Measurements from ENCODE around the gene RGS1. TPM values are rescaled to one million over a fixed set of nuclear protein-coding genes. Genes with fewer than 3 reads are reported as not detected.

Gene RGS1
- polyA plus RNA-seq, 3 donors = 1.2 to 1.3 (median 1.3) TPM

DNA sequence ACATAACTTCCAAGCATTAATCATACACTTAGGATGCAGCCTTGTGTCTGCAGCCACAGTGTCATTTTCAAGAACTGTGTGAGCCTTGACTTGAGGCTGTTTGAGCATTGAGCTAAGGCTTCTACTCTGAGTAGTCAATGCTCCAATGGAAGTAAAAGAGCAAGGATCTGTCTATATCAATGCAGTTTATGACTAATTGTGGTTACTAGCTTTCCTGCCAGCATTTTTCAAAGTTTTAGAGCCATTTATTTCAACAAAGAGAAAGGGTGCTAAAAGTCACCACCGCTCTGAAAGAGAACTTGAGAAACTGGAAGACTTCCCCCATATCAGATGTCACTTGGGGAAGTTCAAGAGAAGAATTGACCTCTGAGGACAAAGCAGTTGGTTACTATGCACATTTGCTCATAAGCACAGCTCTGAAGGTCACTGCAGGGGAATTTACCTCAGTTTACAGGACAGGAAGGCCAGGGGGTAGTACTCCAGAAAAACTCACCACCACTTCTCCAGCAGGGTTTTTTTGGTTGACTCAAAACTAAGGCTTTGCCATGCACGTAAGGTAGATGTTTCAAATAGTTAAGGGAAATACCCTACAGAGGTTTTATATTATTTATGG is 24.5 kb upstream of the RGS1 start:
- no peak for DNase-seq

- no peak for DNase-seq
These were observed 22.8 kb upstream of the RGS1 start for GRCh38 chr1:192552760-192553191.

DNA sequence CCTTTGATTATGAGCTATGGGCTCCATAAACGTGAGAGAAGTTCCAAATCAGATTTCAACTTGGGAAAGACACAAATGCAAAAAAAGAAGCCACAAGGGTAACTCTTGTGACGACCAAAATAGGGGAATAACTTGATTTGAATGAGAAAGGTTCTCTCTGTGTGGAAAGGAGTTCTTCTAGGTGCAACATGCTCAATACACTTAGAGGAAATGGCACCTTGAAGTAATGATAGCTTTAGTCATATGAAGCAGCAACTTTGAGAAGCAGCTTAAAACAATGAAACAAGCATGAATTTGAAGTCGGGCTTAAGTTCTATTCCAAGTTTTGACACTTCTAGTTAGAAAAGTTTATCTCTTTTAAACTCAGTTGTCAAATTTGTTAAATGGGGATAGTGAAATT is 21.8 kb upstream of the RGS1 start:
- DNase-seq = no peak

GRCh38 chr1:192554904-192555303 is 20.7 kb upstream of the RGS1 start:
- no peak for DNase-seq

DNA sequence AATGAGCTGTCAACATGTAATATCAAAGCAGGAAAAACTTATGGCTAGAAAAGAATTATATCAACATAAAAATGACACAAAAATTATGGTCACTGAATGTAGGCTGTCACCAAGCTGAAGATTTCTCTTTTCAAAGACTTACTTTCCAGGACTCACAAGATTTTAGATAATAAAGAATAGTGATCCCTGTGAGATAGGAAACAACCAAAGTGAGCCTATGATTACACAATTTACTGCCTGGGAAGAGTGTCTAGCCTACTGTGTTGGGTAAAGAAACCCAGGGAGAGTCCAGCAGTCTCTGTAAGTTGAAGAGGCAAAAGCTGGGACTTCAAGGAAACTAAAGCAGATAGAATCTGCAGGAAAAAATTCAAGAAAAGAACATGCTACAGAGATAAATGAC is 20.2 kb upstream of the RGS1 start:
- DNase-seq = no peak

GRCh38 chr1:192557841-192558595 is 17.6 kb upstream of the RGS1 start:
- no peak for DNase-seq

DNA sequence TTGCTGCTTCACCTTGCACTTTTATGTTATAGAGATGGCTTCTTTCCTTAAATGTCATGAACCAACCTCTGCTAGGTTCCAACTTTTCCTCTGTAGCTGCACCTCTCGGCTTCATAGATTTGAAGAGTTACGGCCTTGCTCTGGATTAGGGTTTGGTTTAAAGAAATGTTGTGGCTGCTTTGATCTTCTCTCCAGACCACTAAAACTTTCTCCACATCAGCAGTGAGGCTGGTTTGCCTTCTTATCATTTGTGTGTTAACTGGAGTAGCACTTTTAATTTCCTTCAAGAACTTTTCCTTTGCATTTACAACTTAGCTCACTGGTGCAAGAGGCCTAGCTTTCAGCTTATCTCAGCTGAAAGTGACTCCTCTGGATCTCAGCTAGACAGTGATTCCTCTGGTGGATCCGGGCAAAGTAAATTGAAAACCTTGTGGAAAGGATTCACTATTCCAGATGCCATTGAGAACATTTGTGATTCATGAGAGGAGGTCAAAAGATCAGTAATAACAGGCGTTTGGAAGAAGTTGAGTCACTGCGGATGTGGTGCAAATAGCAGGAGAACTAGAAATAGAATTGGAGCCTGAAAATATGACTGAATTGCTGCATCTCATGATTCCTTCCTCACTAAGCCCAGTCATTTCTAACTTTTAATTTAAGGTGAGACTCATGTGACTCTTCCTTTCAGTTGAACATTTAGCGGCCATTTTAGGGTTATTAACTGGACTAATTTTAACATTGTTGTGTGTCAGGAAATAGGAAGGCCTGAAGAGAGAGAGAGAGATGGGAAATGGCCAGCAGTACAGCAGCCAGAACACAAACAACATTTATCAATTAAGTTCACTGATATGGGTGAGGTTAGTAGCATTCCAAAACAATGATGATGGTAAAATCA is 16.2 kb upstream of the RGS1 start:
- no peak for DNase-seq

- no peak for DNase-seq
These were observed 14.3 kb upstream of the RGS1 start for GRCh38 chr1:192561301-192561700.

DNA sequence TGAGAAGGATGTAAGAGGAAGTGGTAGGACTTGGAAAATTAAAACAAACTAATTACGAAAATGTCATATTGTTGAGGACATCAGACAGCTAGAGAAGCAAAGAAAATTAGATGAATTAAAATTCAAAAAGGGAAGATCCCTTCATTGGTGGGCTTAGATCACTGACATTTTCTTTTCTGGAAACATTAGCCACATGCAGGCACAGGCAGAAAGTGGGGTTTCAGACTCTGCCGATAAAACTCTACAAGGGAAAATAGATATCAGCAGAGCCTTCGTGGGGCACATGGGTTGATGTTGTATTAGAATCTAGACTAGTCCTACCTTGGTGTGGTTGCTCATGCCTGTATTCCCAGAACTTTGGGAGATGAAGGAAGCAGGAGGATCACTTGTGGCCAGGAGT is 12.4 kb upstream of the RGS1 start:
- DNase-seq = no peak

DNA sequence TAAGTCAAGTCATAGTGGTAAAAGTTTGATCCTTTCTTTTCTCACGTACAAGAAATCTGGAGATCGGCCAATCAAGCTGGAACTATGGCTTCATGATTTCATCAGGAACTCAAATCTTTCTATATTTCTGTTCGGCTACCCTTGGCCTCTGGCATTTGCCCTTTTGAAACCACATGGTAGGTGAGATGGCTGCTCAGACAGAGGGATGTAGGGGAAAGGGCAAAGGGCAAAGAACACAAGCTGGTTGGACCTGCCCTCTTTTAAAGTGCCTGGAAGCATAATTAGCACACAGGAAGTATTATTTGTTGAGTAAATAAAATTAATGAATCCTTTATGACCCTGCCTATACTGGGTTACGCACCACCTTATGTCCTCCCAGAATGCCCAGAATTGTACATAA is 11.5 kb upstream of the RGS1 start:
- DNase-seq = no peak

DNA sequence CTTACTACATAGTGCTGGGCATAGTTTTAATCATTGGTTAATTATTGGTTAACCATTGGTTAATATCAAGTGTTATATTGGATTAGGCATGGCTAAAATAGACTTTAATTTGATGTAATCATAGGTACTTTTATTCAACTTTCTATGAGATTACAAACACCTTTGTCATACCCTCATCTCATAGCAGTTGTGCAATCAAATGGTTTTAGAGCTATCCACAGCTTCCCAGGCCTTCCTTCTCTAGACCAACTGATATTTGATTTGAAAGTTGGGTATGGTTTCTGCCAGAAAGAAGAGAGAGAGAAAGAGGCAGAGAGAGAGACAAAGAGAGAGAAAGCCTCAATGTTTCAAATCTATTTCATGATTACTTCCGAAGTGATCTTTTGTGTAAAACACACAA is 9.6 kb upstream of the RGS1 start:
- no peak for DNase-seq

DNA sequence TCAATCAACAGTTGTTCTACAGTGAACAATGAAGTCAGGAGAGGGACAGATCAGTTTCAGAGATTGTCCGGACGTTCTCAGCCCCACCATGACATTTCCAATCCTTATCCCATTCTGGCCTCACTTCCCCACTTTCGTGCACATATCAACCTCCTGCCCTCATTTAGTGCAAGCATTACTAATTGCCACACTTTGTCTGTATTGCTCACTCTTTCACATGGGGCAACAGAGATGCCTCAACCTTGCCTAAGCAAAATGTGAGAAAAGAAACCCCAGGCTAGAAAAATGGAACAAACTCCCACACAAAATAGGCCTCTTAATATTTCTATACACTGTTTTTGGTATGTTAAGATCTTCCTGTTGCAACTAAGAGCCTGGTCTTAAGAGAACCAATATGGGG is 8.9 kb upstream of the RGS1 start:
- DNase-seq = no peak

- DNase-seq = no peak
These were observed 7.5 kb upstream of the RGS1 start for GRCh38 chr1:192568063-192568462.

GRCh38 chr1:192571668-192572067 is 3.9 kb upstream of the RGS1 start:
- DNase-seq = no peak

GRCh38 chr1:192573499-192573898 is 2.1 kb upstream of the RGS1 start:
- DNase-seq = no peak

DNA sequence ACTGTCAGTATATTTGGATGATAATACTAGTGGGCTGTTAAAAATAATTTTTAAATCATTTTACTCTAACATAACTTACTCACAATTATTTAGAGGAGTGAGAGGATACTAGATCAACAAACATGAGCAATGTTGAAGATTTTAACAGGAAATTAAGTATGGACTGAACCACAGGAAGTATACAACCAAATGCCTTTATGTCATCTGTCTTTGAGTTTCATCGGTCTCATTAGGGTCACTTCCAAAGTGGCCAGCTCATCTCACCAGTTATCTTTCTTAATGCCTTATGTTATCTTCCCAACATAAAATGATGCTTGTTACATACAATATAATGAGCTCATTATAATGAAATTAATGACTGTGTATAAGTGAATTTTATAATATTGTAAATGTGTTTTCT is 1.5 kb upstream of the RGS1 start:
- no peak for DNase-seq

GRCh38 chr1:192576190-192577144 is 894 bp downstream of the RGS1 start:
- no peak for DNase-seq

DNA sequence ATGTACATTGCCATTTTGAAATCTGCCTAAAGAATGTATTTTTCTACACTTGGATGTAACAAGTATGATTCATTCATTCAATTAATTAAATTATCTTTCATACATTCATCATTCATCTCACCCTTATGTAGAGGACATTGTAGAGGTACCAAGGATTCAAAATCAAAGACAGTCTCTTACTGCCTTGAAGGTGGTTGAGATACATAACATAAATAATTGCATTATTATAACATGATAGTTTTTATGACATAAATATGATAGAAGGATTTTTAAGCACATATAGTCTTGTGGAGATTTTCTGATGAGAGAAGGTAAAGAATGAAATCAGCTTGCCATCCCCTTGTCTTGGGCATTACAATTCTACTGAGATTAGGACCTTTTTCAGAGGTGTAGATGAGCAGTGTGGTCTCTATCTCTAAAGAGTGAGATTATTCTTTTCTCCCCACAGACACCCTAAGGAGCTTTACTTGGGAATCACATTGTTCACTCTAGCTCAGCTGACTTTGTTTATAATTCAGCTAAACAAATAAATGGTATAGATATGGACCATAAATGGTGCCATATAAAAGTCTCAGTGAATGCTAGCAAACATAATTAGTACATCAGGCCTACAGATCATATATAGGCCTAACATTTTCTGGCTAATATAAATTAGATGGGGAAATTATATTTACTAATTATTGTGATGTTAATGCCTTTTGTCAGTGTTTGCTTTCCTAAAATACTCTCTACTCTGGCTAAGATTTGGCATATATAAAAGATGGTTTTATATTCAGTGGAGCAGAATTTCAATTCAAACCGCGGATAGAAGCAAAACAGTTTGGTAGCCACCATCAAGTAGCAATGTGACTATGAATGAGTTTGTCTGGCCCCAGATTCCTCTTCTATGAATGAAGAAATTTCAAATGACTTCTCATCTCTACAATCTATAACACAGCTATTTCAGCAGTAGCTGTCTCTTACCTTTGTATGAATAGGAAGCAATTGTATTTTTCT is 1.9 kb downstream of the RGS1 start:
- DNase-seq = no peak

GRCh38 chr1:192578144-192578909 is 2.8 kb downstream of the RGS1 start:
- DNase-seq = no peak

Measured in renal pelvis (tissue), 4 donors.